ENCODE results near the gene VIL1. TPM values are rescaled to one million over a fixed set of nuclear protein-coding genes. Genes with fewer than 3 reads are reported as not detected.

Gene VIL1
- total RNA-seq, 4 donors from 2014 or later, result not detected

DNA sequence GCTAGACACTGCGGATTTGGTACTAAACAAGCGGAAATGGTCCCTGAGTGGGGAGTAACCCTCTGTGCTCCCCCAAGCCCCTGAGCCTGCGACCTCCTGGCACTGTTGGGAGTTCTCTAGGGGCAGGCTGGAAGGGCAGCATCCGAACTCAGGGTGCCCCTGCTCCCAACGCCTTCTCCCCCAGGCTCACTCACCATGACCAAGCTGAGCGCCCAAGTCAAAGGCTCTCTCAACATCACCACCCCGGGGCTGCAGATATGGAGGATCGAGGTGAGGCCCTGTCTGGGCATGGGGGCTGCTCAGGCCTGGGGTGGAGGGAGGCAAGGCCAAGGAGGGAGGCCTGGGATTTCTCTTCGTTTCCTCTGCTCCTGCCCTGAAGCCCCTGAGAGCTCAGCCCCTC is 4.7 kb downstream of the VIL1 start:
- ATAC-seq (ENCODE audit: low FRiP score), result no peak
- TF ChIP-seq, protein P1, sequence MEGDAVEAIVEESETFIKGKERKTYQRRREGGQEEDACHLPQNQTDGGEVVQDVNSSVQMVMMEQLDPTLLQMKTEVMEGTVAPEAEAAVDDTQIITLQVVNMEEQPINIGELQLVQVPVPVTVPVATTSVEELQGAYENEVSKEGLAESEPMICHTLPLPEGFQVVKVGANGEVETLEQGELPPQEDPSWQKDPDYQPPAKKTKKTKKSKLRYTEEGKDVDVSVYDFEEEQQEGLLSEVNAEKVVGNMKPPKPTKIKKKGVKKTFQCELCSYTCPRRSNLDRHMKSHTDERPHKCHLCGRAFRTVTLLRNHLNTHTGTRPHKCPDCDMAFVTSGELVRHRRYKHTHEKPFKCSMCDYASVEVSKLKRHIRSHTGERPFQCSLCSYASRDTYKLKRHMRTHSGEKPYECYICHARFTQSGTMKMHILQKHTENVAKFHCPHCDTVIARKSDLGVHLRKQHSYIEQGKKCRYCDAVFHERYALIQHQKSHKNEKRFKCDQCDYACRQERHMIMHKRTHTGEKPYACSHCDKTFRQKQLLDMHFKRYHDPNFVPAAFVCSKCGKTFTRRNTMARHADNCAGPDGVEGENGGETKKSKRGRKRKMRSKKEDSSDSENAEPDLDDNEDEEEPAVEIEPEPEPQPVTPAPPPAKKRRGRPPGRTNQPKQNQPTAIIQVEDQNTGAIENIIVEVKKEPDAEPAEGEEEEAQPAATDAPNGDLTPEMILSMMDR (IDR thresholded peaks at IDR 0.05), result no peak
- DNase-seq (ENCODE audit: low spot score), result no peak

DNA sequence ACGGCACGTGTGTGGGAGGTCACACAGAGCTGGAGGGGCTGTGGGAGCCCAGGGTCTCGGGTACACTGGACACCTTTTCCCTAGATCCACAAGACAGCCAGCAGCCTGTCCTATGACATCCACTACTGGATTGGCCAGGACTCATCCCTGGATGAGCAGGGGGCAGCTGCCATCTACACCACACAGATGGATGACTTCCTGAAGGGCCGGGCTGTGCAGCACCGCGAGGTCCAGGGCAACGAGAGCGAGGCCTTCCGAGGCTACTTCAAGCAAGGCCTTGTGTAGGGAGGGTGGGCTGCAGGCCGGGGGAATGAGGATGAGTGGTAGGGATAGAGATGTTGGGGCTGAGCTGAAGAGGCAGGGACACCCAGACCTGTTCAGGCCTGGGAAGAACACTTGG is 6.6 kb downstream of the VIL1 start:
- TF ChIP-seq, protein P1 (IDR thresholded peaks at IDR 0.05), result no peak

DNA sequence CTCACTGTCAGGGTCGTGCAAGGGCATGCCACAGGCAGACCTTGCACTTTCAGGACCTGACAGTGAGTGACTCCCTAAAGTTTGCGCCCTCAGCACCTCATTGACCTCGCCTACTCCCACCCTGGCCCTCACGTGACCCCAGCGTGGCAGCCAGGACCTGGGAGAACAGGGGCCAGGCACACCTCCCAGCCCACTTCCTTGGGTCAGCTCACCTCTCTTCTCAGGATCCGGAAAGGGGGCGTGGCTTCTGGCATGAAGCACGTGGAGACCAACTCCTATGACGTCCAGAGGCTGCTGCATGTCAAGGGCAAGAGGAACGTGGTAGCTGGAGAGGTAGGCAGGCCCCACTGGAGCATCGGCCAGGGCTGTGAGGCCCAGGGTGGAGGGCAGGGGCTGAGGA is 8.8 kb downstream of the VIL1 start:
- TF ChIP-seq, protein P1 (IDR thresholded peaks at IDR 0.05), result no peak
- DNase-seq (ENCODE audit: low spot score) (no peak), ATAC-seq (ENCODE audit: low FRiP score) (no peak)

More for the DNA sequence above, 6.6 kb downstream of the VIL1 start:
- ATAC-seq (ENCODE audit: low FRiP score) (no peak), DNase-seq (ENCODE audit: low spot score) (no peak)

DNA sequence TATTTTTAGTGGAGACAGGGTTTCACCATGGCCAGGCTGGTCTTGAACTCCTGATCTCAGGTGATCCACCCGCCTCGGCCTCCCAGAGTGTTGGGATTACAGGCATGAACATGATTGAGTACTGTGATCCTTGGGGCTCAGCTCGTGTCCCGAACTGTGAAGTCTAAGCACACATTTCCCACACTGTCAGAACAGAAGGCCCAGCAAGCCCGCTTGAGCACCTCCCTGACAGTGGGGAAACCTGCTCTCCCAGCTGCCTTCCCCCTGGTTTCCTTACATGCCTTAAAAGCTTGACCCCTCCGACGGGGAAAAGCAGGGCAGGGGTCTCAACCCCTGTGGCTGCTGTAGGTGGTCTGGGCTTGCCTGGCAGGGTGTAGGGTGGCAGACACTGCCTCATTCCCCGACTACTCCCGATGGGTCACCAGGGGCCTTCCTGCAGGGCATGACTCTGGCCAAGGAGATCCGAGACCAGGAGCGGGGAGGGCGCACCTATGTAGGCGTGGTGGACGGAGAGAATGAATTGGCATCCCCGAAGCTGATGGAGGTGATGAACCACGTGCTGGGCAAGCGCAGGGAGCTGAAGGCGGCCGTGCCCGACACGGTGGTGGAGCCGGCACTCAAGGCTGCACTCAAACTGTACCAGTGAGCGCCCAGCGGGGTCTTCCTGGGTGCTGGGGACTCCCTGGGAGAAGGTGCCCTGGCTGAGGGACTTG is 10.1 kb downstream of the VIL1 start:
- TF ChIP-seq, protein P1 (IDR thresholded peaks at IDR 0.05), result no peak
- no peak for ATAC-seq (ENCODE audit: low FRiP score)
- DNase-seq (ENCODE audit: low spot score), result no peak

DNA sequence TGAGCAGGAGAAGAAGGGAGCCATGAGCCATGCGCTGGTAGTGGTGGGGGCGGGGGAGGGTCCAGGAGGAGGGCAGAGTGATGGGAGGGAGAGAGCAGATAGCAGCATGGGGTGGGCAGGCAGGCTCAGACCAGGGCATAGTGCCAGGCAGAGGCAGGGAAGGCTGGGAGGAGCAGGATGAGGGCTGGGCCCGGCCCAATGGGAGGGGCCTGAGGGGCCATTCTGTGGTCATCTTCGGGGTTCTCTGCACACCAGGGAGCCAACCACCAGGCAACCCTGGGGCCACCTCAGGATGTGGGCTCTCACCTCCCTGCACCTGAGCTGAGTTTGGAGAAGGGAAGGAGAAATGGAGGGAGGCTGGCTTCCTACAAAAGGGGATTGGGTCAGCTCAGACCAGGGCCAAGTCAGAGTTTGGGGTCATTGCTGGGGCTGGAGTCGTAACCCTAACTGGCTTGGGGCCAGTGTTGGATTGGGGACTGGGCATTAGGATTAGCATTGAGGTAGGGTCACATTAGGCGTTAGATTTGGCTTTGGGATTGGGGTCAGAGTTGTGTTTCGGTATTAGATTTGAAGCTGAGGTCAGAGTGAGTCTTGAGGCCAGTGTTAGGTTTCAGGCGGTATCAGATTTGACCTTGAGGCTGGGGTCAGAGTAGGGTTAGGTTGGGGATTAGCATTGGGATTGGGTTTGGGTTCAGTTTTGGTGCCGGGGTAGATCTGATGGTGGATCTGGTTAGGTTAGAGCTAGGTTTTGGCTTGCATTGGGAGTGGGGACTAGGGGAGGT is 11.2 kb downstream of the VIL1 start:
- ATAC-seq (ENCODE audit: low FRiP score), result no peak
- no peak for DNase-seq (ENCODE audit: low spot score)
- TF ChIP-seq, protein P1 (IDR thresholded peaks at IDR 0.05), result no peak

DNA sequence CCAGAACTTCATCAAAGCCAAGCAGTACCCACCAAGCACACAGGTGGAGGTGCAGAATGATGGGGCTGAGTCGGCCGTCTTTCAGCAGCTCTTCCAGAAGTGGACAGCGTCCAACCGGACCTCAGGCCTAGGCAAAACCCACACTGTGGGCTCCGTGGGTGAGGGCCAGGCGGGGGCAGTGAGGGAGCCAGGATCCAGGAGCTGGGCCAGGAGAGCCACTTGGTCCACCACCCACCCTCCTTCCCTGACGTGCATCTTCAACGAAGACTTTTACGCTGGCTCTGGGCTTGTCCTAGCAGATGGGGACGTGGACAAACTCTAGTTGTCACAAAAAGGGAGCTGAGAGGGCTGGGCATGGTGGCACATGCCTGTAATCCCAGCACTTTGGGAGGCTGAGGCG is 11.8 kb downstream of the VIL1 start:
- DNase-seq (ENCODE audit: low spot score) (no peak), ATAC-seq (ENCODE audit: low FRiP score) (no peak)
- TF ChIP-seq, protein P1 (IDR thresholded peaks at IDR 0.05), result no peak
